Left lung (tissue), 10 donors: Measurements from ENCODE around the gene TM4SF20. TPM values are rescaled to one million over a fixed set of nuclear protein-coding genes. Genes with fewer than 3 reads are reported as not detected.

ENCODE experiments used
- ATAC-seq: fragments of 200-7000 bp; cut with Tn5 transposase; one replicate; pipeline ENCODE4 v1.9.1; 2020; ENCODE audit warnings: moderate library complexity
- DNase-seq, 4 donors: peaks; one replicate each; pipeline ENCODE4 v3.0.0-alpha.2; 2013 to 2020
- H3K27ac ChIP-seq, 2 donors: fragments of 200-600 bp; sonication (generic) in 1 of 2; one replicate each; pipeline versions ENCODE4 v1.5.0 to v1.8.0; 2020 to 2021
- H3K27me3 ChIP-seq, 2 donors: fragments of 200-600 bp; sonication (generic) in 1 of 2; one replicate each; pipeline versions ENCODE4 v1.5.0 to v1.8.0; 2020 to 2021
- H3K36me3 ChIP-seq, 2 donors: fragments of 200-600 bp; sonication (generic) in 1 of 2; one replicate each; pipeline versions ENCODE4 v1.5.0 to v1.8.0; 2020 to 2021
- H3K4me1 ChIP-seq, 2 donors: fragments of 200-600 bp; one replicate each; pipeline ENCODE4 v1.8.0; 2021
- H3K4me3 ChIP-seq, 2 donors: fragments of 200-600 bp; sonication (generic) in 1 of 2; one replicate each; pipeline versions ENCODE4 v1.5.0 to v1.8.0; 2020 to 2021; ENCODE audit warnings: mild to moderate bottlenecking in 1 of 2
- H3K9me3 ChIP-seq, 2 donors: fragments of 200-600 bp; sonication (generic) in 1 of 2; one replicate each; pipeline versions ENCODE4 v1.5.0 to v1.8.0; 2020 to 2021
- intact Hi-C, 2 donors: fragments of 100-400 bp; cut with DNase I; formaldehyde crosslinking; loops; one replicate each; pipeline versions ENCODE4 v1.11.2 to v1.14.2; 2022
- polyA plus RNA-seq, 6 donors: library from polyadenylated mRNA; unstranded; fragments of 120-200 nt; gene quantifications; one replicate each; pipeline ENCODE4 v1.2.1, GENCODE V29; 2013; ENCODE audit not compliant: insufficient read length in 6 of 6
- total RNA-seq, 2 donors: library from RNA; stranded (reverse); fragmentation: NEBNext Ultra II Directional; extraction: Animal tissue kit (Norgen Biotek cat#: 25700); gene quantifications; one replicate each; pipeline ENCODE4 v1.2.1, GENCODE V29; 2021
- TF ChIP-seq, protein P1 (sequence below), 2 donors: fragments of 200-600 bp; sonication (generic) in 1 of 2; IDR thresholded peaks; one replicate each; pipeline versions ENCODE4 v1.5.0 to v1.8.0; 2021; ENCODE audit warnings: antibody characterized with exemption in 2 of 2
- donor health status: DM: no; HTN: yes; CAD: no.
- donor health status: DM: no; HTN: no; CAD: no.

TM4SF20 gene
- total and polyA plus RNA-seq, 8 donors, result 0.06 to 0.14 (median 0.08) TPM; not detected in 3

DNA sequence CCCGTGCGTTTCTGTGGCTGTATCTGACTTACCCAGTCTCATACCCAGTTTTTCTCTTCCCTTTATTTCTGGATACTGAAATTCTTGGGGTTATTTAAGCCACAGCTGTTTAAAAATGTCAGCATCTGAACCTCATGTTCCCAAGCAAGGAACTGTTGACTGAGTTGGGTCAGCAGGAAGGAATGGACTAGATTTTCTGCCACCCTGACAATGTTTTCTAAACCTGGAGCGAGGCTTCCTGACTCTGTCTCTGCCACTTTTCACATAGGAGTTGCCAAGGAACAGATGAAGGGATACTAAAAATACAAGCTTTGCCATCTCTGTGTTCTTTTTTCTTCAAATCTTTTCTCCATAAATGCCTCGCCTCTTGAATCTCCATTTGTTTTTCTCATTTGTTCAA, 37.6 kb upstream of the TM4SF20 start:
- no peaks in the 10 kb centered on the region for H3K36me3 ChIP-seq
- DNase-seq, result no peak
- TF ChIP-seq, protein P1, sequence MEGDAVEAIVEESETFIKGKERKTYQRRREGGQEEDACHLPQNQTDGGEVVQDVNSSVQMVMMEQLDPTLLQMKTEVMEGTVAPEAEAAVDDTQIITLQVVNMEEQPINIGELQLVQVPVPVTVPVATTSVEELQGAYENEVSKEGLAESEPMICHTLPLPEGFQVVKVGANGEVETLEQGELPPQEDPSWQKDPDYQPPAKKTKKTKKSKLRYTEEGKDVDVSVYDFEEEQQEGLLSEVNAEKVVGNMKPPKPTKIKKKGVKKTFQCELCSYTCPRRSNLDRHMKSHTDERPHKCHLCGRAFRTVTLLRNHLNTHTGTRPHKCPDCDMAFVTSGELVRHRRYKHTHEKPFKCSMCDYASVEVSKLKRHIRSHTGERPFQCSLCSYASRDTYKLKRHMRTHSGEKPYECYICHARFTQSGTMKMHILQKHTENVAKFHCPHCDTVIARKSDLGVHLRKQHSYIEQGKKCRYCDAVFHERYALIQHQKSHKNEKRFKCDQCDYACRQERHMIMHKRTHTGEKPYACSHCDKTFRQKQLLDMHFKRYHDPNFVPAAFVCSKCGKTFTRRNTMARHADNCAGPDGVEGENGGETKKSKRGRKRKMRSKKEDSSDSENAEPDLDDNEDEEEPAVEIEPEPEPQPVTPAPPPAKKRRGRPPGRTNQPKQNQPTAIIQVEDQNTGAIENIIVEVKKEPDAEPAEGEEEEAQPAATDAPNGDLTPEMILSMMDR (IDR thresholded peaks at IDR 0.05), result no peak
- no peaks in the 10 kb centered on the region for H3K27me3 ChIP-seq
- peaks cover 8 to 55% of the 10 kb centered on the region in 2 donors for H3K4me1 ChIP-seq
- no peak overlapping the region for H3K4me3 ChIP-seq
- ATAC-seq, result no peak
- H3K27ac ChIP-seq, result peak overlapping the region; percentile 31 to 87
- intact Hi-C loops, result no loop called here
- no peaks in the 10 kb centered on the region for H3K9me3 ChIP-seq

DNA sequence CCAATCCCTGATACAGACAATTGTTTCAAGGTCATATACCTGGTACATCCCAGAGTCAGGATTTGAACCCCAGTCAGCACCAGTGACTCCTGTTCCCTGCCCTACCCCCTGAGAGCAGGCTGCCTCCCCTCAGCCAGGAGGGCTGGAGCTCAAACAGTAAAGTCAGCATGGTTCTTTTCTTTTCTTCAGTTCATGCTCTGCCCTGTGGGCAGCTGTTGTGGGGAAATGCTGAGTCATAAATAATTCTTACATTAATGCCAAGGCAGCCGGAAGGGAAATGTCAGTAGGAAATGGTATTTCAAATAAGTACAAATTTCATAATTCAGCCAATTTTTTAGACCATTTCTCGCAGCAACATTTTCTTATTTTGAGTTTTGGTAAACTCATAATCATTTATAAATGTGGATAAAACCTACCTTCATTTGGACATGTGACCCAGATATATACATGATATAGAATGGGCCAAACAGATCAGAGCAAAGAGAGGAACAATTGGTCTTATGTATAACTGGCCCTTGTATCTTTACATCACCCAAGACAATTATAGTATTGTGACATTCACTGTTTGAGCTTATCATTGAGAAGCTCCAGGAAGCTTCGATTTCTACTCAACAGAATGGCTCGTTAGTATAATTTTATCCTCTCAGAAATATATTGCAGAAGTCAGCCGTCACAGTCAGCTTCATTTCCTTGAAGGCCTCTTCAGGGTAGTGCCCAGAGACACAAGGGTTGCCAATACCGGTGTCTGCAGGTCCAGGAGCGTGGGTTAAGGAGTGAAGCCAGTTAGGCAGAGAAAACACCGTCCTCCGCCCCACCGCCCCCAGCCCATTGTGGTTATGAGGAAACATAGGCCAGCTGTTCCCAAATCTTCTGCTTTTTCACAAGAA, 36.7 kb upstream of the TM4SF20 start:
- intact Hi-C loops, result no loop called here
- H3K36me3 ChIP-seq, result no peaks in the 10 kb centered on the region

DNA sequence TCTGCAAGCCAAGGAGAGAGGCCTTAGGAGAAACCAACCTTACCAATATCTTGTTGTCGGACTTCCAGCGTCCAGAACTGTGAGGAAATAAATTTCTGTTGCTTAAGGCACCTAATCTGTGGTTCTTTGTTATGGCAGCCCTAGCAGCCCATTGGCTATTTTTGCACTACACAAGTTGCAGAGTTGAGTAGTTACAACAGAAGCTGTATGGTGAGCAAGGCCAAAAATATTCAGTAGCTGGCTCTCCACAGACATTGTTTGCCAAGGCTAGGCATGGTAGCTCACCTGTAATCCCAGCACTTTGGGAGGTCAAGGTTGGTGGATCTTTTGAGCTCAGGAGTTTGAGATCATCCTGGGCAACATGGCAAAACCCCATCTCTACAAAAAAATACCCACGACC, 35.7 kb upstream of the TM4SF20 start:
- no peaks in the 10 kb centered on the region for H3K27me3 ChIP-seq
- H3K4me3 ChIP-seq, result no peak overlapping the region
- H3K27ac ChIP-seq, result peak overlapping the region in 1 of 2 donors; percentile 87
- TF ChIP-seq, protein P1 (IDR thresholded peaks at IDR 0.05), result no peak
- no peak for DNase-seq
- intact Hi-C loops, result no loop called here
- no peaks in the 10 kb centered on the region for H3K36me3 ChIP-seq
- H3K9me3 ChIP-seq, result no peaks in the 10 kb centered on the region
- ATAC-seq, result peak; percentile 62
- H3K4me1 ChIP-seq, result peaks cover 8 to 70% of the 10 kb centered on the region in 2 donors

More for the DNA sequence above, 36.7 kb upstream of the TM4SF20 start:
- Histone ChIP-seq H3K9me3 (no peaks in the 10 kb centered on the region), H3K4me1 (peaks cover 8 to 63% of the 10 kb centered on the region in 2 donors), H3K27ac (peak overlapping the region; percentile 31 to 87), H3K27me3 (no peaks in the 10 kb centered on the region), H3K4me3 (no peak overlapping the region)
- TF ChIP-seq, protein P1 (IDR thresholded peaks at IDR 0.05), result no peak
- peak in 2 of 4 donors; percentile 44 to 77 for DNase-seq
- ATAC-seq, result peak; percentile 88

DNA sequence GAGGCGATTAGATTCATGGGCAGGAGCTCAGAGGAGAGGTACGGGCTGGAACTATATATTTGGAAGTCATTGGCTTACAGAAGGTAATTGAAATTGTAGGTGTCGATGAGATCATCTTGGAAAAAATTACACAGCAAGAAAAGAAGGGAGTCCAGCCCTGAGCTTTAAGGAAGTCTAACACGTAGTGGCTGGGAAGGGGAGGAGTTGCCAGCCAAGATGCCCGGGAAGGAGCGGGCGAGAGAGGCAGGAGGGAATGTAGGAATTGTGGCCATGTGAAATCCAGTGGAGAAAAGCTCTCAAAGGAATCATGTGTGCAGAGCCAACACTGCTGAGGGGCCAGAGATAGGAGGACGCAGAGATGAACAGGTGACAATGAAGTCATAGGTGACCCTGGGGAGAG, 34.3 kb upstream of the TM4SF20 start:
- TF ChIP-seq, protein P1 (IDR thresholded peaks at IDR 0.05), result no peak
- no peaks in the 10 kb centered on the region for H3K36me3 ChIP-seq
- peak overlapping the region in 1 of 2 donors; percentile 20 for H3K27ac ChIP-seq
- H3K4me3 ChIP-seq, result no peak overlapping the region
- peaks cover 8 to 78% of the 10 kb centered on the region in 2 donors for H3K4me1 ChIP-seq
- no peaks in the 10 kb centered on the region for H3K9me3 ChIP-seq
- ATAC-seq (no peak), DNase-seq (no peak)
- H3K27me3 ChIP-seq, result no peaks in the 10 kb centered on the region
- intact Hi-C loops, result no loop called here

DNA sequence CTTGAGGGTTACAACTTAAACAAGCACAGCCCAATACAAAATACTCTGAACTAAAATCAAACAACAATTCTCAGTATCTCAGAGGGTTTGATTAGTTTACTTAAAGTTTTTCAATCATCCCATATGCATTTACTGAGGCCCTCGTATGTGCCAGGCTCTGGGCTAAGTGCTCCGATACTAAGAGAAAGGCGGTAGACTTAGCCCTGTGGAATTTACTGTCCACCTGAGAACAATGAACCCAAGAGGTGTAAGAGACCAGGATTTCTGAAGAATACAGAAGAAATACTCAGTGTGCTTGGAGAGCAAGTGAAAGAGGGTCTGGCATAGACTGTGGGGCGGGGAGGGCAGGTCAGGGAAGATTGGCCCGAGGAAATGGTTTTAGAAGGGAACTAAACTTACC, 33.8 kb upstream of the TM4SF20 start:
- no peaks in the 10 kb centered on the region for H3K27me3 ChIP-seq
- no peak overlapping the region for H3K4me3 ChIP-seq
- peaks cover 8 to 83% of the 10 kb centered on the region in 2 donors for H3K4me1 ChIP-seq
- intact Hi-C loops, result no loop called here
- no peaks in the 10 kb centered on the region for H3K9me3 ChIP-seq
- ATAC-seq (no peak), DNase-seq (no peak)
- H3K36me3 ChIP-seq, result no peaks in the 10 kb centered on the region
- peak overlapping the region in 1 of 2 donors; percentile 20 for H3K27ac ChIP-seq
- TF ChIP-seq, protein P1 (IDR thresholded peaks at IDR 0.05), result no peak
